Inferior parietal cortex (tissue), 1 donor: ENCODE measurements around the gene ZBTB7C.

ENCODE experiments used
- DNase-seq: peaks from one replicate; pipeline ENCODE4 v3.0.0-alpha.2; 2016; ENCODE audit errors: extremely low spot score

ZBTB7C gene

GRCh38 chr18:48324651-48325050, 84.5 kb downstream of the ZBTB7C start:
- DNase-seq: no peak

GRCh38 chr18:48323151-48323550, 86.0 kb downstream of the ZBTB7C start:
- DNase-seq: no peak

GRCh38 chr18:48321536-48321935, 87.6 kb downstream of the ZBTB7C start:
- no peak for DNase-seq

- no peak for DNase-seq
Observed at GRCh38 chr18:48321121-48321520, 88.1 kb downstream of the ZBTB7C start.

- no peak for DNase-seq
Observed at GRCh38 chr18:48320639-48320945, 88.6 kb downstream of the ZBTB7C start.

GRCh38 chr18:48319801-48320638, 89.2 kb downstream of the ZBTB7C start:
- DNase-seq: no peak

DNA sequence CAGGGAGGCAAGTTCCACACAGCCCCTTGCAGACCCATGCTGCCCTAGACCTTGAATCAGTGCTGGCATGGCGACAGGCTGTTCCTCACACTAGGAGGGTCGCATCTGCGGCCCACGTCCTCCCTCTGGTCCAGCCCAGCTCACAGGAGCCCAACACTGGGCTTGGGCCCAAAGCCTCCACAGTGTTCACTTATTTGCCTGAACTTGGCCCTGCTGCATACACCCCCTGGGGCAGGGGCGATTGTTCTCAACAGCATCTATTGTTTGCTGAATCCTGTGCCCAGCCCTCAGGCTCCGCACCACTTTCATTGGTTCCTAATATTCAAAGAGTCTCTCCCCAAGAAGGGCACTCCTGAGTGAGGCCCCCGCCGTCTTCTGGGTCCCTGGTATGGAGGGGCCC, 90.7 kb downstream of the ZBTB7C start:
- DNase-seq: no peak

DNA sequence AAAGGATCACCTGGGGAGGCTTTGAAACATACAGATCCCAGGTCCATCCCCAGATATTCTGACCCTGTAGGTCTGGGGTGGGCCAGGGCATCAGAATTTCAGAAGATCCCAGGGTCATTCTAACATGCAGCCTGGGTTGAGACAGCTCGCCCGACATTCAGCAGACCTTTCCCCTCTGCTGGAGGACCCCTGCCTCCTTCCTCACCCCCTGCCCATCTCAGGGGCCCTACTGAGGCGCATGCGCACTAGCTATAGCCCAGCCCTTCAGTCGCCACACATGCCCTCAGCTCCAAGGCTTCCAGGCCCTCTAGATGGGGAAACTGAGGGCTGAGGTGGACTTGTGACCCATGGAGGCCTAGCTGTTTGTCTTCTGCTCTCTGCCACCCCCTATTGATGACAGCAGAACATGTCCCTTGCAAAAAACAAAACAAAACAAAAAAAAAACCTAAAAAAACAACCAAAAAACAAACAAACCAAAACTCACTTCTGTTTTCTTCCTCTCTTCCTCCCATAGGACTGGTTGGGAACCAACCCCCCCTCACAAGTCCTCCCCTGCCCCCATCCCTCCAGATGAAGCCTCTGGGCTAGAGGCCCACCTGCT, 91.3 kb downstream of the ZBTB7C start:
- no peak for DNase-seq

- DNase-seq: no peak
Observed at GRCh38 chr18:48316177-48316576, 93.0 kb downstream of the ZBTB7C start.

- no peak for DNase-seq
Observed at GRCh38 chr18:48314690-48315089, 94.5 kb downstream of the ZBTB7C start.

GRCh38 chr18:48313792-48314191, 95.4 kb downstream of the ZBTB7C start:
- DNase-seq: no peak

DNA sequence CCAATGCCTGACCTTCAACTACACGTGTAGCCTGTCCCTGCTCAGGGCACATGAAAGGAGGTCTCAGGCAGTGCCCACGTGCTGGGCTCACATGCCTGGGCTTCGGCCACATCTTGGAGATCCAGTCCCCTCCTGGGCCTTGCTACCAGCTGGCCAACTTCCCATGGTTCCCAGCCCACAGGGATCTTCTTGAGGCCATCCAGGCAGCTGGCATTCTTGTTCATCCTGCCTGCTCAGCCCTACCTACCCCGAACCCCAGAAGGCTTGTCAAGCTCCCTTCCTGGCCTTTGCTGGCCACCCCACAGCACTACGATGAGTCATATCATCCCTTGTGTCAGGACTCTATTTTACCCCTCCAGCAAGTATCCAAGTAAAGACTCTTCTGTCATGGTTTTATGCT, 97.1 kb downstream of the ZBTB7C start:
- no peak for DNase-seq

DNA sequence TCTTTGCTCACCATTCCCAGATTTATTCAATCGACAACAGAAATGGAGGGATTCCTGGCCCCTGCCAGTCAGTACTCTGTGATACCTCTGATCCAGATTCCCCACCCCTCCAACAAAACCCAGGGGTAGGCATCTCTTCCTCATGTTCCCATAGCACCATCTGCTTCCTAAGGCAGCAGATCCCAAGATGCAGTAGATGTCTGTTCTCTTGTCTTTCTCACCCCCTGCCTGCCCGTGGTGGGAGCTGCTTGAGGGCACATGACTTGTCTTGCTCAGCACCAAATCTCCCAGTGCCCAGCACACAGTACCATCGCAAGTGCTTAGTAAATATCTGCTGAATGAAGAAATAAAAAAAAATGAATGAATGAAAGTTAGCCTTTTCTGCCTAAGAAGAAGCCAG, 98.2 kb downstream of the ZBTB7C start:
- no peak for DNase-seq

- no peak for DNase-seq
Observed at GRCh38 chr18:48310353-48310752, 98.8 kb downstream of the ZBTB7C start.

- no peak for DNase-seq
Observed at GRCh38 chr18:48308755-48309575, 100.2 kb downstream of the ZBTB7C start.

DNA sequence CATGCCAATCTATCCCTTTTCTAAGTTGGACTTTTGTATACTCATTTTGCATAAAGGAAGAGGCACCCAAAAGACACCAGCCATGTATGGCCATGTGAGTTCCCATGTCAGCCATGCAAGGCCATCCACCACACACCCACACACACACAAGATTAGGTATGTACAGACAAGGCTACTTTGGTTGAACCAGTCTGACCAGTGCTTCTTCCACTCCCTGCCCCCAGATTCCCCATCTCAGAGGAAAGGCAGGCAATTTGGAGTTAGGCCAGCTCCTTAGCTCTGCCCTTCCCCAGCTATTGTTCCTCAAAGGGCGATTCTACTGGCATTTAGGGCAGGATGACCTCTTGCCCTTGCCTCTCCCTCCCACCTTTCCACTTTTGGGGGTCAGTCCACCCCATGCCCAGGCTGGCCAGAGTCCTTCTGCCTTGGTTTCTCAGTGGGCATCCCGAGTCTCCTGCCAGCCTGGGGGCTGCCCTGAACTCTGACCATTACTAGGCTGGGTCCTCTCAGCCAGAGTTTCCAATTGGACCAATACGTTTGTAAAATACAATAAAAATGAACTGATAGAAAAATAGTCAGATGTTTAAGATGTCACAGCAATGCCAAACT, 101.1 kb downstream of the ZBTB7C start:
- DNase-seq: no peak

DNA sequence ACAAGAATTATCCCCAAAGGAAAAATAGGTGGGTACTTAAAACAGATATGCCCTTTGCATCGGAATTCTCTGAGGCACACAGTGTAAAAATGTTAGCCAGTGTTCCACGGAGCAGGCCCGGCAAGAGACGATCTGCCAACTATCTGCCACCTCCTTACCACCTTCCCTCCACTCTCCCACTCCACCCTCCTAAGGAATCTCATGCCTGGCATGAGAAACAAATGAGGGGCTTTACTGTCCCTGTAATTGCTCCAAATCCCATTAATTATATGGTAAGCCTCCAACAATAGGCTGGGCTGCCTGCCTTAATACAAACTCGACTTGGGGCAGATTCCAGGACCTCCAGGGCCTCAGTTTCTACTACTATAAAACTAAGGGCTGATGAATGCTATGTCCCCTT, 102.3 kb downstream of the ZBTB7C start:
- no peak for DNase-seq

GRCh38 chr18:48304906-48305693, 104.1 kb downstream of the ZBTB7C start:
- DNase-seq: no peak

DNA sequence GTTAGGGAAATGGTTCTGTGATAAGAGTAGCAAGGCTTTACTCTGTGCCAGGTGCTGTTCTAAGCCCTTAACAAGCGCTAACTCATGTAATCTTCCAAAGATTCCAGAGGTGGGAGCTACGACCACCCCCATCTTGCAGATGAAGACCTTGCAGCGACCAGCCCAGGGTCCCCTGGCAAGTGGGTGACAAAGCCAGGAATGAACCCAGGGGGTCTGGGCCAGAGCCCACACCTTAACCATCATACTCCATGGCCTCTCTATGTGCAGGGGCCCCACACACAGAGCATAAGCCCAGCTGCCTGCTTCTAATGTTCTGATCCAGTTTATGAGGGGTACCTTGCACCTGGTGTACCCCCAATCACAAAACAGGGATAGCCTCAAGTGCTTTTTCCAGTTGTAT, 105.3 kb downstream of the ZBTB7C start:
- no peak for DNase-seq

GRCh38 chr18:48302736-48303135, 106.4 kb downstream of the ZBTB7C start:
- DNase-seq: no peak

GRCh38 chr18:48300463-48300961, 108.7 kb downstream of the ZBTB7C start:
- DNase-seq: no peak
